Natural killer cell (primary cell): Measurements from ENCODE around the gene UTRN. TPM values are rescaled to one million over a fixed set of nuclear protein-coding genes. Genes with fewer than 3 reads are reported as not detected.

Experiments
- ATAC-seq, 3 donors: fragments of 150-1000 bp in 2 of 3; fragments of 200-7000 bp in 1 of 3; cut with Tn5 transposase; 1 replicate in 1 of 3; 2 replicates in 2 of 3; pipeline ENCODE4 v1.10.0; 2021; ENCODE audit warnings: mild to moderate bottlenecking in 2 of 3, moderate library complexity in 2 of 3
- DNase-seq, 2 donors: peaks; one replicate each; pipeline versions ENCODE4 v3.0.0 to v3.0.0-alpha.2; 2013 to 2021; ENCODE audit warnings: mixed read lengths in 1 of 2
- H3K27ac ChIP-seq: one replicate; pipeline ENCODE4 v1.5.1; 2013; ENCODE audit warnings: mild to moderate bottlenecking, low read length
- H3K27me3 ChIP-seq: one replicate; pipeline ENCODE4 v1.6.1; 2013; ENCODE audit warnings: low read length; ENCODE audit not compliant: control insufficient read depth, insufficient read depth
- H3K36me3 ChIP-seq: one replicate; pipeline ENCODE4 v1.6.1; 2013; ENCODE audit warnings: low read length; ENCODE audit not compliant: control insufficient read depth, insufficient read depth
- H3K4me1 ChIP-seq: one replicate; pipeline ENCODE4 v1.6.1; 2013; ENCODE audit warnings: low read length; ENCODE audit not compliant: control insufficient read depth, insufficient read depth
- H3K4me3 ChIP-seq: one replicate; pipeline ENCODE4 v1.5.1; 2013; ENCODE audit warnings: low read length
- H3K9me3 ChIP-seq: one replicate; pipeline ENCODE4 v1.6.1; 2013; ENCODE audit warnings: low read length; ENCODE audit not compliant: control insufficient read depth, insufficient read depth
- H3K27ac Mint-ChIP-seq, 2 donors: one replicate each; pipeline ENCODE4 v1.8.0; 2022; ENCODE audit warnings: mild to moderate bottlenecking in 2 of 2, mixed read lengths in 2 of 2, moderate library complexity in 1 of 2
- H3K27me3 Mint-ChIP-seq, 2 donors: one replicate each; pipeline ENCODE4 v1.8.0; 2022; ENCODE audit warnings: low read depth in 2 of 2, mixed read lengths in 2 of 2
- H3K36me3 Mint-ChIP-seq: one replicate; pipeline ENCODE4 v1.8.0; 2022; ENCODE audit warnings: mixed read lengths
- H3K4me1 Mint-ChIP-seq, 2 donors: one replicate each; pipeline ENCODE4 v1.8.0; 2022; ENCODE audit warnings: mixed read lengths in 2 of 2
- H3K4me3 Mint-ChIP-seq: one replicate; pipeline ENCODE4 v1.8.0; 2022; ENCODE audit warnings: mild to moderate bottlenecking, moderate library complexity, mixed read lengths
- H3K9me3 Mint-ChIP-seq, 2 donors: one replicate each; pipeline ENCODE4 v1.8.0; 2022; ENCODE audit warnings: mixed read lengths in 2 of 2
- WGBS: methylation state at CpG from one replicate; pipeline ENCODE4 v1.1.7; 2013; ENCODE audit warnings: missing lambda C conversion rate; ENCODE audit not compliant: insufficient coverage; 5-methylcytosine and 5-hydroxymethylcytosine counted together
- intact Hi-C: fragments of 100-400 bp; cut with micrococcal nuclease; formaldehyde crosslinking; loops from one replicate; pipeline ENCODE4 v1.14.2; 2022
- total RNA-seq, 4 donors: library from RNA; stranded (reverse); fragments of 120-200 nt in 1 of 4; gene quantifications; one replicate each; pipeline versions ENCODE4 v1.2.3 to v1.2.4, GENCODE V29; 2013 to 2022
- TF ChIP-seq, protein P1 (sequence below): fragments of 200-600 bp; IDR thresholded peaks from one replicate; pipeline ENCODE4 v1.8.0; 2022; ENCODE audit warnings: antibody characterized with exemption

Gene UTRN
- total RNA-seq, 3 donors from 2014 or later (not counting 1 experiment from before 2014, with no cell fraction given), result 584 to 715 (median 591) TPM

DNA sequence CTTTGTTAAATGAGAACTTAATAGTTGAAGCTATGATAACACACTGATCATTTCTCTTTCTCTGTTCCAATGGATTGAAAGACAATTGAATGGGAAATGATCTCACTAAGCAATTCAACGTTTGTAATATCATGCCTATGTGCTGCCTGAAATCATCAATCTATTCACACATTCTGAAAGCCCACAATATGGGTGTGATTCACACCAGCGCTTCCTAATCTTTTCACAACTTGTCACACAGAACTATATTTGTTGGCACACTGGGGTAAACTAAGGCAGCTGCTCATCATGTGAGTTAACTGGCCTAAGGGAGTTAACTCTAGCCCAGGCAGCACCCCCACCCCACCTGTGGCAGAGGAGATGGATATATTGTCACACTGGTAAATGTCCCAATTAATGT, 37.1 kb upstream of the UTRN start:
- ATAC-seq (peak in 2 of 3 donors; percentile 49 to 56), DNase-seq (no peak)
- intact Hi-C loops, result no loop called here
- H3K36me3 Mint-ChIP-seq, result peaks cover 8% of the 10 kb centered on the region
- Histone ChIP-seq H3K9me3 (no peaks in the 10 kb centered on the region), H3K4me1 (peaks cover 3% of the 10 kb centered on the region), H3K27ac (no peak overlapping the region), H3K4me3 (no peak overlapping the region), H3K36me3 (no peaks in the 10 kb centered on the region), H3K27me3 (no peaks in the 10 kb centered on the region)
- H3K4me3 Mint-ChIP-seq, result no peak overlapping the region
- 25% methylated on average over 2 of the region's 2 CpGs for WGBS
- H3K27me3 Mint-ChIP-seq, result peaks cover 5 to 19% of the 10 kb centered on the region in 2 donors
- H3K27ac Mint-ChIP-seq, result no peak overlapping the region
- H3K4me1 Mint-ChIP-seq, result peaks cover 10% of the 10 kb centered on the region in 2 donors
- TF ChIP-seq, protein P1, sequence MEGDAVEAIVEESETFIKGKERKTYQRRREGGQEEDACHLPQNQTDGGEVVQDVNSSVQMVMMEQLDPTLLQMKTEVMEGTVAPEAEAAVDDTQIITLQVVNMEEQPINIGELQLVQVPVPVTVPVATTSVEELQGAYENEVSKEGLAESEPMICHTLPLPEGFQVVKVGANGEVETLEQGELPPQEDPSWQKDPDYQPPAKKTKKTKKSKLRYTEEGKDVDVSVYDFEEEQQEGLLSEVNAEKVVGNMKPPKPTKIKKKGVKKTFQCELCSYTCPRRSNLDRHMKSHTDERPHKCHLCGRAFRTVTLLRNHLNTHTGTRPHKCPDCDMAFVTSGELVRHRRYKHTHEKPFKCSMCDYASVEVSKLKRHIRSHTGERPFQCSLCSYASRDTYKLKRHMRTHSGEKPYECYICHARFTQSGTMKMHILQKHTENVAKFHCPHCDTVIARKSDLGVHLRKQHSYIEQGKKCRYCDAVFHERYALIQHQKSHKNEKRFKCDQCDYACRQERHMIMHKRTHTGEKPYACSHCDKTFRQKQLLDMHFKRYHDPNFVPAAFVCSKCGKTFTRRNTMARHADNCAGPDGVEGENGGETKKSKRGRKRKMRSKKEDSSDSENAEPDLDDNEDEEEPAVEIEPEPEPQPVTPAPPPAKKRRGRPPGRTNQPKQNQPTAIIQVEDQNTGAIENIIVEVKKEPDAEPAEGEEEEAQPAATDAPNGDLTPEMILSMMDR, result no peak
- H3K9me3 Mint-ChIP-seq, result no peaks in the 10 kb centered on the region

DNA sequence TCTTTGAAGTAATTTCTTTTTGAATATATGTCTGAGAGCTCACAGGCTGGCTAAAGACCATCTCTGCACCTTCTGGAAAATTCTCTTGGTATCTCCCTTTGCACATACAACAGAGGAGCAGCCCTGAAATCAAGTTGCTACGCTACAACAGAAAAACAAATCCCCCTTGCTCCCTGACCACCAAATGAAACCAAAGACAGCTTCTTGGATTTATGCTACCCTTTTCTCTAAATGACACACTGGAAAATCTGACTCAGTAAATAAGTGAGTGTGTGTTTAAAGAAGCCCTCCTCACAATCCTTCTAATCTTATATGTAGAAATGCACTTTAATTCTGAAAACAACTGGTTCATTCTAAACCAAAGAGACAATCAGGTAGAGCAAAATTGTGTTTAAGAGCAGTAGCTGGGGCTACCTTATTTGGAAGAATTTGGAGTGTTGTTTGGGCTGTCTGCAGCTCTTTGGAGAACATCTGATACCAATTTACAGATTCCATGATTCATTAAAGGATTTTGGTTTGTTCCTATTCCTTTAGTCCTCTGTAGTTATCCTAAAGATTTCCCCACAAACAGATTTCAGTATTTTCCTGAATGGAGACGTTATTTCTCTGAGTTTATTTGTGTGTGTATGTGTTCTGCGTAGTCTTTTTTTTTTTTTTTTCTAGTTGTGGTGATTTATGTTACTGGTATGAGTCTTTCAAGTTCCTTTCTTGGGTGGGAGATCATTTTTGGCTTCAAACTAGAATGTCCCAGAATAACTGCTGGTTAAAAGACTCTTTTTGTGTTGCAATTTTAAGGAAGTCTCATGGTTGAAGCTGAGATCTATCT, 36.4 kb upstream of the UTRN start:
- H3K27ac Mint-ChIP-seq, result no peak overlapping the region
- Histone ChIP-seq H3K27ac (no peak overlapping the region), H3K9me3 (no peaks in the 10 kb centered on the region), H3K36me3 (no peaks in the 10 kb centered on the region), H3K4me1 (peaks cover 3% of the 10 kb centered on the region), H3K4me3 (no peak overlapping the region), H3K27me3 (no peaks in the 10 kb centered on the region)
- peaks cover 5 to 15% of the 10 kb centered on the region in 2 donors for H3K27me3 Mint-ChIP-seq
- peaks cover 10% of the 10 kb centered on the region in 2 donors for H3K4me1 Mint-ChIP-seq
- intact Hi-C loops, result no loop called here
- TF ChIP-seq, protein P1, result no peak
- H3K36me3 Mint-ChIP-seq, result peaks cover 8% of the 10 kb centered on the region
- WGBS, result 85% methylated on average over 3 of the region's 3 CpGs
- H3K4me3 Mint-ChIP-seq, result no peak overlapping the region
- ATAC-seq (no peak), DNase-seq (no peak)
- H3K9me3 Mint-ChIP-seq, result no peaks in the 10 kb centered on the region

GRCh38 chr6:144250276-144250675, 34.9 kb upstream of the UTRN start:
- intact Hi-C loops, result no loop called here
- TF ChIP-seq, protein P1, result no peak

More at GRCh38 chr6:144250276-144250675, 34.9 kb upstream of the UTRN start:
- H3K36me3 Mint-ChIP-seq, result peaks cover 8% of the 10 kb centered on the region
- Histone ChIP-seq H3K36me3 (no peaks in the 10 kb centered on the region), H3K9me3 (no peaks in the 10 kb centered on the region), H3K4me1 (peaks cover 3% of the 10 kb centered on the region), H3K27me3 (no peaks in the 10 kb centered on the region), H3K4me3 (no peak overlapping the region), H3K27ac (no peak overlapping the region)
- ATAC-seq, result no peak
- H3K4me3 Mint-ChIP-seq, result no peak overlapping the region
- no peaks in the 10 kb centered on the region for H3K9me3 Mint-ChIP-seq
- H3K27ac Mint-ChIP-seq, result no peak overlapping the region
- WGBS, result 63% methylated on average over 2 of the region's 3 CpGs
- DNase-seq, result no peak
- peaks cover 0 to 10% of the 10 kb centered on the region in 2 donors for H3K27me3 Mint-ChIP-seq
- peaks cover 10% of the 10 kb centered on the region in 2 donors for H3K4me1 Mint-ChIP-seq
